GM19438 (cell line): ENCODE results near the gene RCAN2.
"Not testable (repeated sequence)": the region's sequence is repeated elsewhere in the genome, so short reads cannot be mapped to it uniquely, and the experiment has no call there.

Experiments
- ATAC-seq: cut with Tn5 transposase; IDR thresholded peaks from one replicate; pipeline ENCODE4 v1.9.1; 2021; ENCODE audit warnings: low read depth; ENCODE audit not compliant: unreplicated experiment

Gene RCAN2

GRCh38 chr6:46393161-46393939 lies 97.9 kb downstream of the RCAN2 start:
- no peak for ATAC-seq

DNA sequence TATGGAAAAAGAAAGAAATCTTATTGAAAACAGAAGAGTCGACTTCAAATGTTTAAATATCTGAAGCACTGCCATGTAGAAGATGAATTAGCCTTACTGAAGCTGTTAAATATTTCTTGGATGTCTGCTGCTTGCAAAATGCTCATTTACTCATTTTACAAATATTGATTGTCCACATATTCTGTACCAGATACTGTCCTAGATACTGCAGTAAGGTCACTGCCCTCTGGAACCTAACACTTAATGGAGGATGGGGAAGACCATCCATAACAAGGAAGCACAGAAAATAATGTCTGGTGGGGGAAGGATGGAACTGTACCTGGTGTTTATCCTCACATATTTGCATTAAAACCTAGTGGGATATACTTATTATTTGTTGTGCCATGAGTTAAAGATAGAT lies 99.0 kb downstream of the RCAN2 start:
- ATAC-seq: no peak

DNA sequence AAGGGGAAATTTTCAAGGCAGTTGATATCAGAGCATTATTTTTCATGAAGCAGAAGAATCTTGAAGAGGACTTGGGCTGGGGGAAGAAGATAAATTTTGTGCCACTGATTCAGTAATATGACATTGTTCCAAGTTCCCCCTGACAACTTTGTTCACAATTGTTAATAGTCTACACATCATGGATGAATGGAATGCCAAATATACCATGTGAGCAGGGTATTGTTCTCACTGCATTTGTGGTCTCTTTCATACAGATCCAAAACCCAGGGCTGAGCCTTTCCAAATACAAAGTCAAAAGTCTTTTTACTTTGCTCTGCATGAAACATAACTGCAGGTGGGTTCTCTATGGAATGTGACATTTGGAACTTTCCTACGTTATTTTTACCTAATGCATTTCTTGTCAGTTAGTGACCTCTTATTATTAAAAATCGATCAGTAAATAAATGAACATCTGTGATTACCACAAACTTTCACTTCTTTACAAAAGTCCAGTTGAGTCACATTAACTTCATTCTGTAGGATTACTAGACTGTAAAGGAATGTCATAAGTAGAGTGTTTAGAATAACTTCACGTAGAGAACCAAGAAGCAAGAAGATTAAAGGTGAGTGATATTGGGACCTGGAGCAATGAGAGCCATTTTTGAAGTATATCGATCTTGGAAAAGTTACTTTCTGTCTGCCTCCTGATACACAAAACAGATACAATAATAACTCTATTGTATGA lies 100.9 kb downstream of the RCAN2 start:
- no peak for ATAC-seq

DNA sequence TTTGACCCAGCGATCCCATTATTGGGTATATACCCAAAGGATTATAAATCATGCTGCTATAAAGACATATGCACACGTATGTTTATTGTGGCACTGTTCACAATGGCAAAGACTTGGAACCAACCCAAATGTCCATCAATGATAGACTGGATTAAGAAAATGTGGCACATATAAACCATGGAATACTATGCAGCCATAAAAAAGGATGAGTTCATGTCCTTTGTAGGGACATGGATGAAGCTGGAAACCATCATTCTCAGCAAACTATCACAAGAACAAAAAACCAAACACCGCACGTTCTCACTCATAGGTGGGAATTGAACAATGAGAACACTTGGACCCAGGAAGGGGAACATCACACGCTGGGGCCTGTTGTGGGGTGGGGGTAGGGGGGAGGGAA lies 103.5 kb downstream of the RCAN2 start:
- ATAC-seq: not testable (repeated sequence)

DNA sequence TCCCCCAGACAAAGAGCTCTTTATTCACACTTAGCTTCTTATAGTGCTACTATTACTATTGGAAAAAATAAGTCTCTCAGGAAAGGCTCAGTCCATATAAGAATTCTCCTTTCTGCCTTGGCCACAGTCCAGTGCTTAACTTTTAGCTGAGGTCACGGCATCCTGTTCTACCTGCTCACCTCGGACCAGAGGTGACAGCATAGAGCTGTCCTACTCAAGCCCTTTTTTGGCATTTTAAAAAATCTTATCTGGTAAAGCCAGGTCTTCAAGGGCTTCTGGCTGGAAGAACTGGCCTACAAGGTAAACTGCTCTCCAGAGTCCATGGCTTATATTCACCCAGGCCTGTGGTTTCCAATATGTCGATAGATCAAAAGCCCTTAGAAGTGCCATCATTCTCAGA lies 109.7 kb downstream of the RCAN2 start:
- no peak for ATAC-seq

GRCh38 chr6:46381057-46381456 lies 110.2 kb downstream of the RCAN2 start:
- ATAC-seq: no peak

GRCh38 chr6:46380152-46380807 lies 111.0 kb downstream of the RCAN2 start:
- no peak for ATAC-seq

DNA sequence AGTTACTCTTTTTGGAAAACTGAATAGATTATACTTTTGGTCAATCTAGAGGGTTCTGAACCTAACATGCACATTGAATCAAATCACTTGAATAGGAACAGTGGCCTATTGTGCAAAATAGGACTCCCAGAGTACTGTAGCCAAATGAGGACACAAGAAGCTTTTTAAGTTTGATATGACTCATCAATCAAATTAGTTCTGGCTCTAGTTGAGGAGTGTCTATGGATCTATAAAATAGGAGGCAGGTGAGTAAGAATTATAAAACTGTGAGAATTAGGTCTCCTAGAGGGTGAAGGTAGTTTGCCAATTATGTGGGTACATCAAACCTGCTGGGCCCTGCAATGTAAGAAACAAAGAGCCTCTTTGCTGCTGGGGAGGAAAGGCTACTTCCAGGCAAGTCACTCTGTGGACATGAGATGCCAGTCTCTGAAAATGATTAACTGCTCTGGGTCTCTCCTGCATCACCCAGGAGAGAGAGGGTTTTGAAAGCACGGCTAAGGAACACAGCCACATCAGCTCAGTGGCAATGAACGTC lies 112.3 kb downstream of the RCAN2 start:
- ATAC-seq: no peak

- no peak for ATAC-seq
These were observed 112.9 kb downstream of the RCAN2 start for GRCh38 chr6:46378161-46378881.

DNA sequence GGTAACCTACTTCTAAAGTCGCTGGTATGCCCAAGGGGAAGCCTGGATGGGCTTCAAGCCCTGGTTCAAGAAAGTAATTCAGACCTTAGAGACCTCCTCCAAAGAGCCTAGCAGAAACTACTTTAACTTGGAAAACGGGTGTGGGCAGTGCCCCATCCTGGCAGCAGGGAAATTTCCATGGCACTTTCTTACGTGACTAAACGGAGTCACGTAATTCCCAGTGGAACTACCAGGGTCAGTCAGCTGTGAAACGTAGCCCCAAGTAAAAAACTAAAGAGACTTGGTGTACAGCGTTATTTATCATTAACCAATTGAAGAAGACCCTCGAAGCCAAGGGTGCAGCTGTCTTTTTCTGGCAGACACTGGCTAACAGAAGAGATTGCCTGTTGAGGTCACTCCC lies 114.0 kb downstream of the RCAN2 start:
- no peak for ATAC-seq

- peak; percentile 85 for ATAC-seq
These were observed 114.6 kb downstream of the RCAN2 start for GRCh38 chr6:46376562-46377061.

DNA sequence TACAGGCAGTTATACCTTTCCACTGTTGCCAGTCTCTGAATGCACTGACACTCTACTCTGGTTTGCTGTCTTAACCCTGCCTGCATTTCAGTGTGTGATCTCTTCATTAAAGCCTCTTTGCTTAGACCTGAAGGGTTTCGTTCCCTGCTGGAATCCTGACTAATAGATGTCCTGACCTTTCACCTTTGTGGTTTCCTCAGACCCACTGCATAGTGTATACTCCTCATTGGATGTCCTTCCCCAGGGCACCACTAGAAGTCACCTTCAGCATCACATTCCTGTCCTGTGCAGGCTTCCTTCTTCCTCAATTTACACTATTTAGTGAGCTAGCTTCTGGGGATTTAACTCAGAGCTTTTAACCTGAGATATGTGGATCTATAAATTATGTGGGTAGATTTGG lies 120.6 kb downstream of the RCAN2 start:
- ATAC-seq: no peak

DNA sequence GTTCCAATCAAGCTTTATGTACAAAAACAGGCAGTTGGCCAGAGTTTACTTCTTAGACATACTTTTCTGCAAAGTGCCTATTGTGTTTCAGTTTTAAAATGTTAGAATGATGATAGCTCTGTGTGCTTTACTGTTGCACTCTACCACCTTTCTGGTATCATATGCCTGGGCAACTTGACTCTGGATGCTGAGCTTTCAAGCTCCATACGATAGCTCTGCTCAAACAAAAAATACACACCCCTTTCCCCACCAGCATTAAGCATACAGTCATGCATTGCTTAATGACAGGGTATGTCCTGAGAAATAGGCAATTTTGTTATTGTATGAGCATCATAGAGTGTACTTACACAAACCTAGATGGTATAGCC lies 123.1 kb downstream of the RCAN2 start:
- ATAC-seq: no peak

GRCh38 chr6:46367354-46368168 lies 123.7 kb downstream of the RCAN2 start:
- ATAC-seq: no peak

DNA sequence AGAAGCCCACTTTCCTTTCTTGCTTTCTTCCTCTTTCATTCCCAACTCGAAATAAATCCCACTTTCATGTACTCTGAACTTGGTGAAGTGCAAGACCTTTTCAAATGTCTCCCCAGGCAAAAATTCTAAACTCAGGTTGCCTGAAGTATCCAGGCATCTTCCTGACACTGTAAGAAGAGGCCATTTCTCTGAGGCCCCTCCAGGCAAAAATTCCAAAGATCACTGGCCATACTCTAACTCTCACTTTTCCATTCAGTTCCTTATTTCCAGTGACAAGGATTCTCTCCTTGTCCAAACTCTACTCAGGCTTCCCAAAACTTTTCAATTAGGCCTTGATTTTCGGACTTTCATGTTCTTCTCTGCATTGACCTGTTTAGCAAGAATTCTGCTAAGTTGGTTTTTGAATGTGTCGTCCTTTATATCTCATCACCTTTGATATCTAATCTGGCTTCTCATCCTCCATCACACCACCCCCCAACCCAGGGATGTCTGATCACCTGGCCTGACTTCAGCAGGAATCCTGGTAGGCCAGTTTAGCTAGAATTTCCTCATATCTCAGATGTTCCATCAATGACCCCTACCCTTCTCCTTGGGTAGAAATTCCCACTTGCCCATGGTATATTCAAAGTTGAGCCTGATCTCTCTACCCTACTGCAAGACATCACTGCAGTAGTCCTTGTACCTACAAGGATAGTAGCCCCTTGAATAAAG lies 124.9 kb downstream of the RCAN2 start:
- no peak for ATAC-seq

DNA sequence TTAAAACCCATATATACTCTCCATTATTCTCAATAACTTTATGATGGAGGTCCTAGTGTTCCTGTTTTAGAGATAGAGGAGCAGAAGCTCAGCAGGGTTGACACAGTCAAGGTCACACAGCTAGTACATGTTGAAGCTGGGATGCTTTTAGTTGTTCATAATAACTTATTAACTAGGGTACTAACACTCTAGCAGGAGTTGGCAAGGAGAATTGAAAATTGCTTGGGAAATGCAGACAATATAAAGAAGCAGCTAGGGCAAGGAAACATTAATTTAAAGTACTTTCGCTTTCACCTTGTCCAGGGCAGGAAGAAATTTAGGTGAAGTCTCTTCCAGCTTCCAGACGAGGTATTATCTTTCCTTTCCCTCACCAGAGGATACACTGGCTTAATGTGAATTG lies 133.7 kb downstream of the RCAN2 start:
- ATAC-seq: no peak

DNA sequence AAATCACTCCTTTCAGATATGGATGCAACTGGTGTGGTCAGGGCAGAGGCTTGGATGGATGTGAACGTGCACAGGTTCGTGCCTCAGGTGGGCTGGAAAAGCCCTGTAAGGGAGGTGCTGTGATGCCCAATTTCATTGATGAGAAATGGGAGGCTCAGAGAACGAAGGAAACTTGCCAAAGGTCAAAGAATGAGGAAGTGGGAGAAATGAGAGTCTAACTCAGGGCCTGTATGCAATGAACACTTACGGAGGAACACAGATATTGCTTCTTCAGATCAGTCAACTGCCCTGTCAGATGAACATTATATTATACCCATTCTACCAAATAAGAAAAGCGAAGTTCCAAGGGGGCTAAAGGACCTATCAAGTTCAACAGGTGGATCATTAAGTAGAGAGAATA lies 134.7 kb downstream of the RCAN2 start:
- ATAC-seq: no peak

DNA sequence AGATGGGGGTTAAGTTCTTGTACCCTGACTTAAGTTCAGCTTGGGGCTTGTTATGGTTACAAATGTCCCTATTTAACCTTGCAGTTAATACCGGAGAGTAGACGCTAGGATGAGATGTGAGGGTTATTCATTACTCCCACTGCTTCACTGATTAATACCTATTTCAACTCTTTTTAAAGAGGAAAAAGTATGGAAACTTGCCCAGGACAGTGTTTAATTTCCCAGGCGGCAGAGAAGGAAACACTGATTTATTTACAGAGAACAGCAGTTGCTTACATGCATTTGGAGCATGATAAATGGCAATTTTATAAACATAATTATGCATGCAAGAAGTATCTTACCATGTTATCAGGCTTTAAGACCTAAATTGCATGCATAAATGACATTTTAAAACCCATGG lies 137.7 kb downstream of the RCAN2 start:
- ATAC-seq: no peak
